Stimulated activated CD8-positive, alpha-beta memory T cell treated with anti-CD3 and anti-CD28 coated beads, Interleukin-12 subunit alpha, Interleukin-12 subunit beta, amount 100 ng/mL, for 4 hours (primary cell): ENCODE measurements around the gene ZNF138.

ENCODE experiments used
- DNase-seq: peaks from one replicate; pipeline ENCODE4 v3.0.0-alpha.2; 2020; ENCODE audit warnings: low read depth

ZNF138 gene

DNA sequence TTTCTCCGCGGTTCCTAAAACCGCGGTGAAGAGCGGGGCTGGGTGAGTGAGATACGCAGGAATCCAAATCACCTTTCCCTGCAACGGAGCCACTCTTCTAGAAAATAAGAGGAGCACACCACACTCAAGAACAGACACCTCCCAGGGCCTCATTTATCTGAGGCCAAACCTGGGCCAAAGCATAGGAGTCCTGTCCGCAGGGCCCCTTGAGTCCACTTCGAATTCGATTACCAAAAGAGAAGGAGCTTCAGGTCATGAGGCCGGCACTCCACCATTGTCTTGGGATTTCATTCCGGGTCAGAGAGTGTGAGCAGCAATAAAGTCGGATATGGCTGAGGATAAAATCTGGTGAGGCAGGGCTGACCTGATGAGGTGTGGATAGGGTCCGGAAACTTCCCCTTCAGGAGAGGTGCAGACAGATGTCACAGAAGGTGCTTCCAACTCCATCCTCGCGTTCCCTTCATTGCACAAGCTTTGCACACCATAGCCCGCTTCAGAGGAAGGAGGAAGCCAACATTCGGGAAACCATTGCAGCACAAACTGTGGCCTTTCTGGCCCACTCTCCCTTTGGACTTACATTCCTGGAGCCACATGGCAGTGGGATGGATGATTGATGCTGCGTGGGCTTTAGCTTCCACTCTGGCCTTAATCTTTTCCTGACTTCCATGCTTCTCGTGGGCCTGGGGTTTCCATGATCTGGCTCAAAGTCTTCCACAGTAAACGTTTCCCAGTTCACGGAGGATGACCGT, 81.6 kb downstream of the ZNF138 start:
- DNase-seq, result no peak

DNA sequence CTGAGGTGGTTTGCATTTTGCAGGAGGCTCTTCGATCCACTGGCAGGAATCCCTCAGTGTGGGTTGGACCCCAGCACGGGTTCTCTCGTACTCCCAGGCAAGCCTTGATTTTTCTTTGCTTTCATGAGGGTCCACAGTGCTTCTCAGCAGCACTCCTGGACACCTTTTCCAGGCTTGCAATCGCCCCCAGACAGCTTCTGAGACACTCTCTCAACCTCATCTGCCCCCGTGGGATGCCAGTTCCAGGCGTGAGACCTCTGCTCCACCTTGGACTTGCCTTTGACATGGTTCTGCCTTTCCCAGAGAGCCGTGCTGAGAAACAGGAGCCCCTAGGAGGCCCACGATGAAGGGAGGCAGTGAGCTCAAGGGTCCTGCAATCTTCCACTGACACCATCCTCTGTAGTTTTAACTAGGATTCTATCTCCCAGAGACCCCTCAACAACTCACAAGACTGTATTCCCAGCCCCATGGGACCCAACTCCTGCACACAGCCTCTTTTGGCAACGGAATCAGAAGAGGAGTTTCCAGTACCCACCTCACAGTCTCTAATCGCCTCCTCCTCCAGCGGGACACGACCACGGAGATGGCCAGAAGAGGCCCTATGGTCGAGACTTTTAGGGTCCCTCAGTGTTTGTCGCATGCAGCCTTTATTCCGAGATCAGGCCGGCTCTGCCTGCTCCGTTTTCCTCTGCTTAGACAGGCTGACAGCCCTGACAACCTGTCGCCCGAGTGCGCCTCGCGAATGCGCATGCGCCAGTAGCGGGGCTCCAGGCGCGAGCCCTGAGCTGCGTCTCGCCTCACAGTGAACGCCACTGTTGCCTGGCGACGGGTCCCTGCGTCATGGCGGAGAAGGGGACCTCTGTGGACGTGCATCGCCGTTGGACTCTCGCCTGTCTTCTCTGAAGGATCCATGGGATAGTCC, 82.8 kb downstream of the ZNF138 start:
- DNase-seq, result peak; percentile 40

DNA sequence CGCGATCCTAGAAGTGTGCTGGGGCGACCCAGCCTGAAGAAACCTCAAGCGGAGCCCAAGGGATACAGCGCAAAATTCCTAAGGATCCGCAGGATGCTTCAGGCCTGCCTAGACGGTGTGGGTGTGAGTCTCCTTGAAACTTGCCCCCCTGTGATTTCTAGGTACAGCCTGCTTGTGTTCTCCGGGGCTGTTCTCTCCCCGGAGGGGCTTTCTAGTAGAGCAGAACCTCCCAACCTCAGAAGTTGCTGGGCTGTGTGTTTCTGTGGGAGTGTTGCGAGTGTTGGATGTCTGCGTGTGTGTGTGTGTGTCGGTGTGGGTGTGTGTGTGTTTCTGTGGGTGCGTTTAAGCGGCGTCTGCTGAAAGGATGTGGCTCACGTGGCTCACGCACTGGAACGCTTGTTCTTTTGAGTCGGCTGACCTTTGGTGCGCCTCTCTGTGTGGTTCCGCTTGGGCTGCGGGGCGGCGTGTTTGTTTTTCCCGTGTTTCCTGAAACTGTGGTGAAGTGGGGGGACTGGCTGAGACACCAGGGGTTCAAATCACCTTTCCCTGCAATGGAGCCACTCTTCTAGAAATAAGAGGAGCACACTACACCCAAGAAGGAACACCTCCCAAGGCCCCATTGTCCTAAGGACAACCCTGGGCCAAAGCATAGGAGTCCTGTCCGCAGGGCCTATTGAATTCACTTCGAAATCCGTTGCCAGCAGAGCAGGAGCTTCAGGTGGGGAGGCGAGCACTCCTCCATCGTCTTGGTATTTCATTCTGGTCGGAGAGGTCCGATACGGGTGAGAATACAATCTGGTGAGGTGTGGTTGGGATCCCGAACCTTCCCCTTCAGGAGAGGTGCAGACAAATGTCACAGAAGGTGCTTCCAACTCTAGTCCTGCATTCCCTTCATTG, 83.7 kb downstream of the ZNF138 start:
- DNase-seq, result no peak

- no peak for DNase-seq
Observed at GRCh38 chr7:64878684-64879083, 84.5 kb downstream of the ZNF138 start.

DNA sequence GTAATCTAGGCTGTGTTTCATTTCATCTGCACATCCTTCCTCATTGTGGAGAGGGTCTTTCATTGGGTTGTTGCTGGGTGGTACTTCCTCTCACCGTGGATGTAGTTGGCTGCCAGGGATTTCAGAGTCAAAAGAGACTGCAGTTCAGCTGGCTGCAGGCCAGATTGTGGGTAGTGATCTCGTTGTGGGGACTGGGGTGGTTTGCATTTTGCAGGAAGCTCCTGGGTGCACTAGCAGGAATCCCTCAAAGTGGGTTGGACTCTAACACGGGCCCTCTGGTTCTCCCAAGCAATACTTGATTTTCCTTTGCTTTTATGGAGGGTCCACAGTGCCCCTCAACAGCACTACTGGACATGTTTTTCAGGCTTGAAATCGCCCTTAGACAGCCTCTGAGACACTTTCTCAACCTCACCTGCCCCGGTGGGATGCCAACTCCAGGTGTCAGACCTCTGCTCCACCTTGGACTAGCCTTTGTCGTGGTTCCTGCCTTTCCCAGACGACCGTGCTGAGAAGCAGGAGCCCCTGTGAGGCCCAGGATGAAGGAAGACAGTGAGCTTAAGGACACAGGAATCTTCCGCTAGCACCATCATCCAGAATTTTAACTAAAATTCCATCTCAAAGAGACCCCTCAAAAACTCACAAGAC, 85.0 kb downstream of the ZNF138 start:
- no peak for DNase-seq

DNA sequence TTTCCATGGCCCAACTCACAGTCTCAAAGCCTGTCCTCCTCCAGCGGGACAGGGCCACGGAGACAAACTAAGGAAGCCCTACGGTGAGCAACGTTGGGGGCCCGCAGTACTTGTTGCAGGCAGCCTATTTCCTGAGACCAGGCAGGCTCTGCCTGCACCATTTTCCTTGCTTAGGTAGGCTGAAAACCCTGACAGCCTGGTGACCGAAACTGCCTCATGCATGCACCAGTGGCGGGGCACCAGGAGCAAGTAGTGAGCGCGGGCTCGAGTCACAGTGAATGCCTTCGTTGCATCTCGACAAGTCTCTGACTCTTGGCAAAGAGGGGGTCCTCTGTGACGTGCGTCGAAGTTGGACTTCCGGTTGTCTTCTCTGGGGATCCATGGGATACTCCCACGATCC, 85.6 kb downstream of the ZNF138 start:
- DNase-seq, result no peak

GRCh38 chr7:64880322-64881297, 86.4 kb downstream of the ZNF138 start:
- no peak for DNase-seq

DNA sequence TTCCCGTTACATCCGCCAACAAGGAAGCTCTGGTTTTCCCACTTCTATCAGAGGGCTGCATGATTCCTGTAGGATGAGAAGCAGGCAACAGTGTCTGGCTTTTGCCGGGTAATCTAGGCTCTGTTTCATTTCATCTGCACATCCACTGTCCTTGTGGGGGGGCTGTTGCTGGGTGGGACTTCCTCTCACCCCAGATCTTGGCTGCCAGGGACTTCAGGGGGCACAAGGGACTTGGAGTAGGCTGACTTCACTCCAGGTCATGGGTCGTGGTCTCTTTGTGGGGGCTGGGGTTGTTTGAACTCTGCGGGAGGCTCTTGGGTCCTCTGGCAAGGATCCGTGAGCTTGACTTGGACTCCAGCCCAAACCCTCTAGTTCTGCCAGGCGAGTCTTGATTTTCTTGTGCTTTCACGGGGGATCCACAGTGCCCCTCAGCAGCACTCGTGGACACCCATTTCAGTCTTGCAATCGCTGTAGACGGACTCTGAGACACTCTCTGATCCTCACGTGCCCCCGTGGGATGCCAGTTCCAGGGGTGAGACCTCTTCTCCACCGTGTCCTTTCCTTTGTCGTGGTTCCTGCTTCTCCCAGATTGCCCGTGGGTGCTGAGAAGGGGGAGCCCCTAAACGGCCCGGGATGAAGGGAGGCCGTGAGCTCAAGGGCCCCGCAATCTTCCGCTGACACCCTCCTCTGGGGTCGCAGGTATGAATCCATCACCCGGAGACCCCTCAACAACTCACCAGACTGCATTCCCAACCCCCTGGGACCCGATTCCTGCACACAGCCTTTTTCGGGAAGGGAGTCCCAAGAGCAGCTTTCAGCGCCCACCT, 87.4 kb downstream of the ZNF138 start:
- DNase-seq, result no peak

DNA sequence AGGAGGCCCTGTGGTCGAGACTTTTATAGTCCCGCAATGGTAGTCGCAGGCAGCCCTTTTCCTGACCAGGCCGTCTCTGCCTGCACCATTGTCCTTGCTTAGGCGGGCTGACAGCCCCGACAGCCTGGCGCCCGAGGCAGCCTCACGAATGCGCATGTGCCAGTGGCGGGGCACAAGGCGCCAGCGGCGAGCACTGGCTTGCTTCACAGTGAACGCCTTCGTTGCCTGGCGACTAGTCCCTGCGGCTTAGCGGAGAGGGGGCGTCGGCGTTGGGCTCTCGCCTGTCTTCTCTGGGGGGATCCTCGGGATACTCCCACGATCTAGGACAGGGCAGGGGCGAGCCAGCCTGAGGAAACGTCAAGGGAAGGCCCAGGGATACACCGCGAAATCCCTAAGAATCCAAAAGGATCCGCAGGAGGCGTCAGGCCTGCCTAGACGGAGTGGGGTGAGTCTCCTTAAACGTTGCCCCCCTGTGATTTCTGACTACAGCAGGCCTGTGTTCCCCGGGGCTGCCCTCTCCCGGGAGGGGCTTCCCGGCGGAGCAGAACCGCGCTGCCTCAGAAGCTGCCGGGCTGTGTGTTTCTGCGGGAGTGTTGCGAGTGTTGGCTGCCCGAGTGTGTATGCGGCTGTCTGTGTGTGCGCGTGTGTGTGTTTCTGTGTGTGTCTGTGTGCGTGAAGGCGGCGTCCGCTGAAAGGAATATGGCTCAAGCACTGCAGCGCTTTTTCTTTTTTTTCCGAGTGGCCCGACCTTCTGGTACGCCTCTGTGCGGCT, 88.3 kb downstream of the ZNF138 start:
- DNase-seq, result no peak
